Stimulated activated naive CD4-positive, alpha-beta T cell treated with Interleukin-2 at 50 U/mL for 16 hours (primary cell): ENCODE results near the gene PSME4.
A peak's percentile ranks its signal among the peaks of the same experiment; 100 is the strongest.
"Not testable (repeated sequence)": the region's sequence is repeated elsewhere in the genome, so short reads cannot be mapped to it uniquely, and the experiment has no call there.

ENCODE experiments used
- DNase-seq: peaks from one replicate; lab custom pipeline; 2025; lab: John Stamatoyannopoulos, UW

Gene PSME4

GRCh38 chr2:53964987-53965687 is 5.7 kb downstream of the PSME4 start:
- DNase-seq, result no peak

GRCh38 chr2:53964257-53964952 is 6.4 kb downstream of the PSME4 start:
- DNase-seq, result no peak

- not testable (repeated sequence) for DNase-seq
Measured at GRCh38 chr2:53961478-53962216, 9.1 kb downstream of the PSME4 start.

- DNase-seq, result no peak
Measured at GRCh38 chr2:53960476-53960875, 10.3 kb downstream of the PSME4 start.

GRCh38 chr2:53958443-53958842 is 12.3 kb downstream of the PSME4 start:
- DNase-seq, result no peak

- no peak for DNase-seq
Measured at GRCh38 chr2:53952519-53952918, 18.3 kb downstream of the PSME4 start.

GRCh38 chr2:53949457-53949856 is 21.3 kb downstream of the PSME4 start:
- DNase-seq, result no peak

- no peak for DNase-seq
Measured at GRCh38 chr2:53945538-53945937, 25.3 kb downstream of the PSME4 start.

GRCh38 chr2:53944542-53944941 is 26.3 kb downstream of the PSME4 start:
- no peak for DNase-seq

- no peak for DNase-seq
Measured at GRCh38 chr2:53942280-53942679, 28.5 kb downstream of the PSME4 start.

GRCh38 chr2:53941749-53942148 is 29.0 kb downstream of the PSME4 start:
- DNase-seq, result no peak

- no peak for DNase-seq
Measured at GRCh38 chr2:53939656-53940055, 31.1 kb downstream of the PSME4 start.

GRCh38 chr2:53938904-53939303 is 31.9 kb downstream of the PSME4 start:
- DNase-seq, result no peak

- DNase-seq, result no peak
Measured at GRCh38 chr2:53933329-53933728, 37.5 kb downstream of the PSME4 start.

GRCh38 chr2:53926321-53926720 is 44.5 kb downstream of the PSME4 start:
- DNase-seq, result not testable (repeated sequence)

- DNase-seq, result peak; percentile 6
Measured at GRCh38 chr2:53913721-53914120, 57.1 kb downstream of the PSME4 start.

GRCh38 chr2:53911434-53912189 is 59.2 kb downstream of the PSME4 start:
- DNase-seq, result no peak

- no peak for DNase-seq
Measured at GRCh38 chr2:53907582-53907981, 63.2 kb downstream of the PSME4 start.

GRCh38 chr2:53905396-53905795 is 65.4 kb downstream of the PSME4 start:
- DNase-seq, result no peak

GRCh38 chr2:53903011-53903410 is 67.8 kb downstream of the PSME4 start:
- no peak for DNase-seq

GRCh38 chr2:53901192-53901591 is 69.6 kb downstream of the PSME4 start:
- DNase-seq, result no peak

GRCh38 chr2:53896864-53897263 is 73.9 kb downstream of the PSME4 start:
- no peak for DNase-seq
